ENCODE measurements around the gene ZFY.
"Not testable (repeated sequence)": the region's sequence is repeated elsewhere in the genome, so short reads cannot be mapped to it uniquely, and the experiment has no call there.

ZFY gene

DNA sequence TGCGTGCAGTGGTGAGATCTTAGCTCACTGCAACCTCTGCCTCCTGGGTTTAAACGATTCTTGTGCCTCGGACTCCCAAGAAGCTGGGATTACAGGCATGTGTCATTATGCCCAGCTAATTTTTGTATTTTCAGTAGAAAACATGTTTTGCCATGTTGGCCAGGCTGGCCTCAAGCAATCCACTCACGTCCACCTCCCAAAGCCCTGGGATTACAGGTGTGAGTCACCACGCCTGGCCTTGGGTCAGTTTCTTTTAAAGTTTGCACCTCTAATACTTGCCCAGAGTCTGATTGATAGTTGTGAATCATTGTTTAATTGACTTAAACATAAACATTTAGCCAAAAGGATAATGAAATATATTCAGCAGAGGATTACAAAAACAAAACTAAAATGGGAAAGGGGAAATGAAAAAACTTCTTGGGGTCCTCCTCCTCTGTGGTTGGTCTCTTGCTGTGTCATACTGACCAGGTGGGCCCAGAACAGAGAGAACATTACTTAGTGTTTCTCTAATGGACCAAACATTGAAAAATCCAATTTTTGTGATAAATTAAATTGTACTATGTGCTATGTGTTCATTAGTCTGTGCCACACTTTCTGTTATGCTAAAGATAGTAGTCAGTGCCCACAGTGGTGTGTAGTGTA lies 38.0 kb downstream of the ZFY start:
- no peak for DNase-seq (ENCODE audit: low spot score)

DNA sequence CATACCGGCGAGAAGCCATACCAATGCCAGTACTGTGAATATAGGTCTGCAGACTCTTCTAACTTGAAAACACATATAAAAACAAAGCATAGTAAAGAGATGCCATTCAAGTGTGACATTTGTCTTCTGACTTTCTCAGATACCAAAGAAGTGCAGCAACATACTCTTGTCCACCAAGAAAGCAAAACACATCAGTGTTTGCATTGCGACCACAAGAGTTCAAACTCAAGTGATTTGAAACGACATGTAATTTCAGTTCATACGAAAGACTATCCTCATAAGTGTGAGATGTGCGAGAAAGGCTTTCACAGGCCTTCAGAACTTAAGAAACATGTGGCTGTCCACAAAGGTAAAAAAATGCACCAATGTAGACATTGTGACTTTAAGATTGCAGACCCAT lies 44.1 kb downstream of the ZFY start:
- no peak for DNase-seq (ENCODE audit: low spot score)

DNA sequence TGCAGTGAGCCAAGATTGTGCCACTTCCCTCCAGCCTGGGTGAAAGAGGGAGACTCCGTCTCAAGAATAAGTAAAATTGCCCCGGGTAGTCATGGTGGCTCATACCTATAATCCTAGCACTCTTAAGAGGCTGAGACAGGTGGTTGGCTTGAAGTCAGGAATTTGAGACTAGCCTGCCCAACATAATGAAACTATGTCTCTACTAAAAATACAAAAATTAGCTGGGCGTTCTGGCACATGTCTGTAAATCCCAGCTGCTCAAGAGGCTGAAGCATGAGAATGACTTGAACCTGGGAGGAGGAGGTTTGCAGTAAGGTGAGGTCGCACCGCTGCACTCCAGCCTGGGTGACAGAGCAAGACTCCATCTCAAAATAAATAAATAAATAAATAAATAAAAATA lies 49.3 kb downstream of the ZFY start:
- no peak for DNase-seq (ENCODE audit: low spot score)

DNA sequence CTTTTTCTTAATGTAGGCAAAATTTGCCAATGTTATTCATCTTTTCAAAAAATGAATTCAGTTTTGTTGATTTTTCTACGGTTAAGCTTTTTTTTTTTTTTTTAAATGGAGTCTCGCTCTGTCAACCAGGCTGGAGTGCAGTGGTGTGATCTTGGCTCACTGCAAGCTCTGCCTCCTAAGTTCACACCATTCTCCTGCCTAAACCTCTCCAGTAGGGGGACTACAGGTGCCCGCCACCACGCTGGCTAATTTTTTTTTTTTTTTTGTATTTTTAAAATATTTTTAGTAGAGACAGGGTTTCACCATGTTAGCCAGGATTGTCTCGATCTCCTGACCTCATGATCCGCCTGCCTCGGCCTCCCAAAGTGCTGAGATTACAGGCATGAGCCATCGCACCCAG lies 52.0 kb downstream of the ZFY start:
- not testable (repeated sequence) for DNase-seq (ENCODE audit: low spot score)

DNA sequence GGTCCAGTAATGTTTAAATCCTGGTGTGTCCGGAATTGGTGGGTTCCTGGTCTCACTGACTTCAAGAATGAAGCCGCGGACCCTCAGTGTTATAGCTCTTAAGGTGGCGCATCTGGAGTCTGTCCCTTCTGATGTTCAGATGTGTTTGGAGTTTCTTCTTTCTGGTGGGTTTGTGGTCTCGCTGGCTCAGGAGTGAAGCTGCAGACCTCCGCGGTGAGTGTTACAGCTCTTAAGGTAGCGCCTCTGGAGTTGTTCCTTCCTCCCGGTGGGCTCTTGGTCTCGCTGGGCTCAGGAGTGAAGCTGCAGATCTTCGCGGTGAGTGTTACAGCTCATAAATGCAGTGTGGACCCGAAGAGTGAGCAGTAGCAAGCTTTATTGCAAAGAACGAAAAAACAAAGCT lies 62.2 kb downstream of the ZFY start:
- not testable (repeated sequence) for DNase-seq (ENCODE audit: low spot score)

DNA sequence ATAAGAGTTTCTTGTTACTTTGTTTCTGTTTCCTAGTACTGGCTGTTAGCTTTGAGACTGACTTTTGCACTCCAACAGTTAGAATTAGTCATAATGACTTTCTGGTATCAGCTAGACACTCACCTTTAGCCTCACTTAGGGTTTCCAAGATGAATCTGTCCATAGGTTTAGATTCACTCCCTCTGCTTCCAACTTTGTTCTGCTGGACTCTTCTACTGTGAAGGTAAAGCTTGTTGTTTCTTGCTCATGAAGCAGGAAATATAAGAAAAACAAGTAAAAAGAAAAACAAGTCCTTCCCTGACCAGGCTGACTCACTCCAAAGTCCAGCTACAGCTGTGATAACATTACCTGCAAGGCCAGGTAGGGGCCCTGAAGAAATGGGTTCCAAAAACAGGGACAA lies 67.0 kb downstream of the ZFY start:
- no peak for DNase-seq (ENCODE audit: low spot score)

DNA sequence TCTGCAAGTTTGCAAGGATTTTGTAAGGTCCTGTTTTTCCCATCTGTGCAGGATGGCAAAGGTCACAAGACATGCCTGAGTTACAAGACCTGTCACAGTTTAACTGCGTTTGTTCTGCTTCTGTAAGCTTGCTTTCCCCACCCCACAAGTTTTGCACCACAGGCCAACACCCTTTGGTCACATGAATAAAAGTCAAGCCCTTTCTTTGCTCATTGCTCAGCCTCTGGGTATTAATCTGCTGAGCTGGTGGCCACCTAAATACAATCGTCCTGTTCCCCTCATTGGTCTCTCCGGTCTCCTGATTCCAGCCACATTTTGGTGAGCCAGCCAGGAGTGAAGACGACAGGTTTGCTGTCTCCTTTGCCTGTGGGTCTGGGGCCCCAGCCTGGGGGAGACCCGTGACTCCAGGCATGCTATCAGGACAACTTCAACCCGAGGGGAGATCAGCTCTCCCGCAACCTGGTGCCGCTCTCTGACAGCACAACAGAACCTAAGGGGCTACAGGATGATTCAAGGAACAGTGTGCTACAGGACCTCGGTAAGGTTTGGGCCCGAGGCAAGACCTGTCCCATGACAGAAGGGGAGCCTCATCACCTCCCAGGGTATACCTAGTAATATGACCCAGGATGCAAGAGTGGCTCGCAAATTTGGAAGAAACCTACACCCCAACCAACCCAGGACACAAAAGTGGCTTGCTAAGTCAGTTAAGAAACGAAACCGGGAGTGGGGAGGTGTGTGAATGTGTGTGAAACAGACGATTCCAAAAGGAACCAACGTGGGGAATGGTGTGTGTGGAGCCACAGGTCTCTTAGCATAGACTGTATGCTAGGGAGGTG lies 67.7 kb downstream of the ZFY start:
- no peak for DNase-seq (ENCODE audit: low spot score)

DNA sequence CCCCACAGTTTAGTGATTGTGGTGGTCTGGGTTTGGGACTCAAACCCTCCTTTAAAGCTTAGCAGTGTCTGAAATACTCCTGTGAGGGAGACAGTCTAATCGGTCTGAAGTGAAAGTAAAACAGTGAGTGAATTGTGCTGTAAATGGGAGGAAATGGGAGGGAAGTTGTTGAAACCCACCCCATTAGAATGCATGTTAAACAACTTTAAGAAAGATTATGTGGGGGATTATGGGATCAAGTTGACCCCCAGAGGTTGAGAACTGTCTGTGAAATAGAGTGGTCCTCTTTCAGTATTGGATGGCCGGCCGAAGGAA lies 68.3 kb downstream of the ZFY start:
- no peak for DNase-seq (ENCODE audit: low spot score)

DNA sequence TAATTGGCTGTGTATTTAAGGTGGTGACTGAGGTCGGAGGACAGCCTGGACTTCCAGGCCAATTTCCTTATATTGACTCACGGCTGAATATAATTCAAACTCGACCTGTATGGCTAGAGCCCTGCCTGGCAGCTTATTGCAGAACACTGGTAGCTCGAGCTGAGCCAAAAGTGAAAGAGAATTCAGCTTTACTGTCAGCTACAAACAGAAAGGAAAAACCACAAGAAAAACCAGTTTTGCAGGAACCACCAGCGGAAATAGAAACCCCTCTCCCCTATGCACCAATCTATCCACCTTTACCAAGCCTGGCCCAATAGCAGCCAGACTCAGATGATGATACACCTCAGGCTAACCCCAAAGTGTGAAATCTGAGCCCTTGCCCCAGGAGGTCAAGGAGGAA lies 68.7 kb downstream of the ZFY start:
- no peak for DNase-seq (ENCODE audit: low spot score)

DNA sequence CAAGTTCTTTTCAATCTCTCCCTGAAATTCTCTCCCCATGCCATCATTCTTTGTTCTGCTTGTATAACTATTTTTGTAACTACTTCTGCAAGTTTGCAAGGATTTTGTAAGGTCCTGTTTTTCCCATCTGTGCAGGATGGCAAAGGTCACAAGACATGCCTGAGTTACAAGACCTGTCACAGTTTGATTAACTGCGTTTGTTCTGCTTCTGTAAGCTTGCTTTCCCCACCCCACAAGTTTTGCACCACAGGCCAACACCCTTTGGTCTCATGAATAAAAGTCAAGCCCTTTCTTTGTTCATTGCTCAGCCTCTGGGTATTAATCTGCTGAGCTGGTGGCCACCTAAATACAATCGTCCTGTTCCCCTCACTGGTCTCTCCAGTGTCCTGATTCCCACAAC lies 70.8 kb downstream of the ZFY start:
- DNase-seq (ENCODE audit: low spot score): not testable (repeated sequence)

DNA sequence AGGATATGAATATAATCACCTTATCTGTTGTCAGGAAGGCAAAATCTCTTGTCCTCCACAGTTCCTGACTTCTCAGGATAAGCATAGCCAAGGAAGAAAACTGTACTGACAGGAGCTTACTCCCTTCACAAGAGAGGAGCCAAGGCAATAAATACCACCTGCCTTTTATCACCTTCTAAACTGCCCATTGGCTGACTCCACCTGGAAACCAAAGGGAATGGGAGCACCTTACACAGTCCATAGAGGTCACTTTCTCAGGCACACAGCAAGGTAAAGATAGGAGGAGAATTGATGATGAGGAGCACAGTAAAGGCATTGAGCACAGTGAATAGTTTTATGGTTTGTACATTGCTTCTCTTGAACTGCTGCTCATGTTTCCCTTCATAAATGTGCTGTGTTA lies 72.8 kb downstream of the ZFY start:
- no peak for DNase-seq (ENCODE audit: low spot score)

DNA sequence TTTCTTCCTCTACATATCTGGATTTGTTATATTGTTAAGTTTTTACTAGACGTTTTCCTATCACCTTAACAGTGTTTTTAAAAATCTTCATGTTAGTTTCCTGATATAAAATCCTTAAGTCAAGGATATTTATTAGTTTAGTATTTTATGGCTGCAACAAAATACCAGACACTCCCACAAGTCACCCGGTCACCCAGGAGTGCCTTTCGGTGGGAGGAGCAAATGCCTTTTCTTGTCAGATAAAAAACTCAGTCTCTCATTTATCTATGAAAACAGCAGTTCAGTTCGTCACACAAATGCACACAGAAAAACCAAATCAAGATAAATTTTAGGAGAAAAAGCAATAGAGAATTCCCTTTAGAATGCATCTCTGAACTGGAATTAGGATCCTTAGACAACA lies 77.0 kb downstream of the ZFY start:
- DNase-seq (ENCODE audit: low spot score): no peak

DNA sequence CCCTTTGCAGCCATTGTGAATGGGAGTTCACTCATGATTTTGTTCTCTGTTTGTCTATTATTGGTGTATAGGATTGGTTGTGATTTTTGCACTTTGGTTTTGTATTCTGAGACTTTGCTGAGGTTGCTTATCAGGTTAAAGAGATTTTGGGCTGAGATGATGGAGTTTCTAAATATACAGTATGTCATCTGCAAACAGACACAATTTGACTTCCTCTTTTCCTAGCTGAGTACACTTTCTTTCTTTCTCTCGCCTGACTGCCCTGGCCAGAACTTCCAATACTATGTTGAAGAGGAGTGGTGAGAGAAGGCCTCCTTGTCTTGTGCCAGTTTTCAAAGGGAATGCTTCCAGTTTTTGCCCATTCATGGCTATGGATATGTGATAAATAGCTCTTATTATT lies 81.4 kb downstream of the ZFY start:
- no peak for DNase-seq (ENCODE audit: low spot score)

DNA sequence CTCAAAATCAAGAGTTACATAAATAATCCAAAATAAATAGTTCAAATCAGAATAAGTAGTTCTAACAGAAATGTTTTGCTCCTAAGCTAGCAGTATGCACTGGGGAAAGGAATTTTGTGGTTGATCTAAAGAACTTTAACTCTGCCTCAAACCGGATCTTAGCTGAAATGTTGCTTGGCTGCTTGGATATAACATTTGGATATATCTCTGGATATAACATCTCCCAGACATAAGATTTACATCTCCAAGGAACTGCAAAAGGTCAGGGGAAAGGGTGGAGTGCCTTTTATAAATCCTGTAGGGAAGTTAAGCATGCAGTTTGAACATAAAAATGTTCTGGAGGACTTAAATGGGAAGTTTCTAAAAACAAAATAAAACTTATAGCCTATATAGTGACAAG lies 83.4 kb downstream of the ZFY start:
- DNase-seq (ENCODE audit: low spot score): no peak

DNA sequence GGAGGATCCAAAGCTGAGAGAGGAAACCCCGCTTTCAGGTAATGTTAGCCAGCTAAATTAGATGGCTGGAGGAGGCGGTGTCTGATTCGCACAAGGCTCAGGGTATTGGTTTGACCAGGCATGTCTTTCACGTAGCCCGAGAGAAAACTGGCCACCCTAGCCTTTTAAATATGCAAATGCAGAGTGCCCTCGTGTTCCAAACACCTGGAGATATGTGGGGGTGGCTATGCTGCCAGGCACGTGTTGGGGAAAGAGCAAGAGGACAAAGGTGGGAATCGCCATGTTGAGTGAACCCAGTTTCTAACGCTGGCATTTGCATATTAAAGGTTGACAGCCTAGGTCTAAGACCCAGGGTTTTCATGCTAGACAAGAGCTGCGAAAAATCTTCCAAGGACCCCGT lies 84.4 kb downstream of the ZFY start:
- no peak for DNase-seq (ENCODE audit: low spot score)

DNA sequence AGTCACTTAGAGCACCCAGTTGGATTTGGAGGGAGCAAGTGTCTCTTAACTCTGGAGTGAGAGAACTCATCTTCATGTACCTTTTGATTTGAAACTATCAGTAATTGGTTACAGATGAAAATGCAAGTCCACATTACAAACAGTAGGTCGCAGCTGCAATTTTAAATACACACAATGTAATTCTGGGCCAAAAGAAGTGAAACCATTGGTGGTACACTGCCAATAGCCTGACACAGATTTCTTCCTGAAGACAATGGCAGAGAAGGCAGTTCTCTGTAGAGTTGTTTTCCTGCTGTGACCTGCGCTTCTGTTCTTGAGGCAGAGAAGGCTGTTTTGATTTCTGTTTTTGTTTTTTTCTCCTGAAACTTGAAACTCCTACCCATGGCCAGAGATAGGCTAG lies 86.0 kb downstream of the ZFY start:
- no peak for DNase-seq (ENCODE audit: low spot score)

DNA sequence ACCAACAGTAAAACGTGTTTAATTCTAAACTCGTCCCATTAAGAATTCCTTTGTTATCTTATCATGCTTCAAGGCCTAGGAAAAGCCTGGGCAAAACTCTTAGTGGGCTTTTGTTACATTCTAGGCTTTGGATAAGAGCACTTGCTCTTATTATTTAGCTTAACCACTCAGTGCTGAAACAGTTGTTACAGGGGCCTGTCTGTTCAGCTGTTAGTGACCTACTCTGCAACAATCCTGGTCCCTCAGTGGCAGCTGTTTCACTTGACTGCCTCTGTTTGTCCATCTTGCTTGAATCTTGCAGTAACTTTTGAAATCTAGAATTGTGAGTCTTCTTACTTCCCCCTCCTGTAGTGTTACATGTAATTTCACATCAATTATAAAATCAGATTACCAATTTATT lies 88.4 kb downstream of the ZFY start:
- no peak for DNase-seq (ENCODE audit: low spot score)

DNA sequence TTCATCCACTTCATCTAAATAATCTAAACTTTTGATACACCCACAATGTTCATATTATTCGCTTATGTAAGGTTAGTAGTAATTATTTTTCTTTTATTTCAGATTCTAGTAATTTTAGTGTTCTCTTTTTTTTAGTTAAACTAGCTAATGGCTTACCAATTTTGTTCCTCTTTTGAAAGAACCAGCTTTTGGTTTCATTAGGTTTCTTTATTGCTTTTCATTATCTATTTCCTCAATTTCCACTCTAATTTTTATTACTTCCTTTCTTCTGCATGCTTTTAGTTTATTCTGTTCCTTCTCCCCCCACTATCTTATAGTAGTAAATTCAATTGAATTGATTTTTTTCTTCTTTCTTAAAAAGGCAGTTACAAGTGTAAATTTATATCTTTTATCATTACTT lies 90.2 kb downstream of the ZFY start:
- DNase-seq (ENCODE audit: low spot score): no peak
